GM18502 (cell line): ENCODE measurements around the gene JADE2.
"Not testable (repeated sequence)": the region's sequence is repeated elsewhere in the genome, so short reads cannot be mapped to it uniquely, and the experiment has no call there.

Source experiments
- ATAC-seq: cut with Tn5 transposase; IDR thresholded peaks from one replicate; pipeline ENCODE4 v1.9.1; 2021; ENCODE audit warnings: mild to moderate bottlenecking; ENCODE audit not compliant: unreplicated experiment, poor library complexity

The JADE2 gene

DNA sequence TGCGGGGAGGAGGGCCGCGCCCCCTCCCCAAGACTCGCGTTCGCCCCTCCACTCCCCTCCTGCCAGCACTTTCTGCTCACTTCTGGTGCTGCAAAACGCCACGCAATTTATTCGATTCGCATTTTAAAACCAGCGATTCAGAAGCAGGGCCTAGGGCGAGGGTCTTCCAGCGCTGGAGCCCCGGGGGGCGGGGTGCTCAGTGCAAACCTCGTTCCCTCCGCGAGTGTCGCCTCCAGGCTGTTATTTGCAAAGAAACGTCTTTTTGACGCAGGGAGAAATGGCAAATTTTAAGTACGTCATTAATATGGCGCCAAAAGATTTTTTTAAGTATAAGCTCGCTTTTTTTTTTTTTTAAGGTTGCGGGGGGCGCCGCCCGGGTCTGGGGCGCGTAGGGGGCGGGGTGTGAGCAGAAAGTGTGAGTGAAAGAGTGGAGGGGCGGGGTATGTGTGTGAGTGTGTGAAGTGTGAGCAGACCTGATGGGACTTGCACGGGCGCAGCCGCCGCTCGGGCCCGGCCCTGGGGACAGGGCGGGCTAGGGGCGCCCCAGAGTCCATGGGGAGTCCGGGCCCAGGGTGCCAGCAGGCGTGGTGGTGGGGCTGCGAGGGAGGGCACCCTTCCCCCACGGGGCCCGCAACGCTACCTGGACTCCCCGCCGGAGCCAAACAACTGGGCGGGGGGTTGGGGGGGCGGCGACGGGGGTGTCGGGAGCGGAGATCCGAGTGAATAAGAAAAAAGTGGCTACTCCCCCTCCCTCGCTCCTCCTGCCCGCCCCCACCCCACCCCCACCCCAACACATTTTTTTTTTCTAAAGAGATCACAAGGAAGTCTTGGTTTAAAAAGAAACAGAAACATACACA lies at the start of gene JADE2:
Gene JADE2 (plus strand): TSS at position 845 of the 857 bp plus-strand sequence. CDS start 10,188 bp downstream, outside the sequence.
- peak; percentile 41 for ATAC-seq

DNA sequence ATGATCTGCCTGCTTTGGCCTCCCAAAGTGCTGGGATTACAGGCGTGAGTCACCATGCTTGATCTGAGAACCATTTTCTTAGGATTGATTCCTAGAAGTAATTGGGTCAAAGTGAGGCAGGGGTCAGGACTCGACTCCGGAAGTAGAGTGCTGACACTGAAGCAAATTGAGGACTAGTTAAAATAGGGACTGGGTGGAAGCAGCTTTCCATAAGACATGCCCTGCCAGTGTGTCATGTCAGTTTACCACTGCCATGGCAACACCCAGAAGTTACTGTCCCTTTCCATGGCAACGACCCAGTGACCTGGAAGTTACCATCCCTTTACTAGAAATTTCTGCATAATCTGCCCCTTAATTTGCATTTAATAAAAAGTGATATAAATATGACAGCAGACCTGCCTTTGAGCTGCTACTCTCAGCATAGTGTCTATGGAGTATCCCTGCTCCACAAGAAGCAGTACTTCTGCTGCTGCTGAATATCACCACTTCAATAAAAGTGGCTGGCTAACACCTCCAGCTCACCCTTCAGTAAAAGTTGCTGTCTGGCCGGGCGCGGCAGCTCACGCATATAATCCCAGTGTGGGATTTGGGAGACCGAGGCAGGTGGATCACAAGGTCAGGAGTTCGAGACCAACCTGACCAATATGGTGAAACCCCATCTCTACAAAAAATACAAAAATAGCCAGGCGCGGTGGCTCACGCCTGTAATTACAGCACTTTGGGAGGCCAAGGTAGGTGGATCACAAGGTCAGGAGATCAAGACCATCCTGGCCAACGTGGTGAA lies 47.8 kb upstream of the JADE2 start:
- no peak for ATAC-seq

- no peak for ATAC-seq
Measured at GRCh38 chr5:134479839-134480238, 45.6 kb upstream of the JADE2 start.

- ATAC-seq = no peak
Measured at GRCh38 chr5:134489227-134489944, 36.1 kb upstream of the JADE2 start.

- ATAC-seq = no peak
Measured at GRCh38 chr5:134490255-134490924, 35.1 kb upstream of the JADE2 start.

GRCh38 chr5:134490925-134491271 lies 34.6 kb upstream of the JADE2 start:
- no peak for ATAC-seq

DNA sequence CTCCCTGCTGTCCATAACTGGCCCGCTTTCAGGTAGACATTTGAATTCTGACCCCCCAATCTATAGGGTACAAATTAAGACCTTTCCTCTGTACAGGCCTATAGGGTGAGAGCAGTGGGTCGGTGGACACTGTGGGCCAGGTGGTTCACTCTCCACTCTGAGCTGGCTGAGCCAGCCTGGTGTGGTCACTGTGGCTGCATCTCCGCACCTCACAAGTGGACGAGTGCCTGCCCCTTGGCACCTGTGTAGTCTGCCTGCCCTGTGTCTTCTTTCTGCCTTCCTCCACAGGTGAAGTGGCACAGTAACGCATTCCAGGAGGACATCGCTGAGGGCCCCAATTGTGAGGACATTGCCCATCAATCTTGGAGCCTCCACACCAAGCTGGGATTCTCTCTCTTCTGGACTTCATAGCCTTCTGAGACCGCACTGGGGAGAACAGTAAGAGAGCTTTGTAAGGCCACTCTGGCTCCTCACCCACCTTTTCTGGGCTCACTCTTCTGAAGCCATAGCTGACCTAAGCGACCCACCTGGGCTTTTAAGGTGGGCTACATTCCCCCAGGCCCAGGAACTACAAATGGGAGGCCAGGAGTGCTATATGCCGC lies 33.5 kb upstream of the JADE2 start:
- no peak for ATAC-seq

GRCh38 chr5:134492568-134492967 lies 32.9 kb upstream of the JADE2 start:
- no peak for ATAC-seq

DNA sequence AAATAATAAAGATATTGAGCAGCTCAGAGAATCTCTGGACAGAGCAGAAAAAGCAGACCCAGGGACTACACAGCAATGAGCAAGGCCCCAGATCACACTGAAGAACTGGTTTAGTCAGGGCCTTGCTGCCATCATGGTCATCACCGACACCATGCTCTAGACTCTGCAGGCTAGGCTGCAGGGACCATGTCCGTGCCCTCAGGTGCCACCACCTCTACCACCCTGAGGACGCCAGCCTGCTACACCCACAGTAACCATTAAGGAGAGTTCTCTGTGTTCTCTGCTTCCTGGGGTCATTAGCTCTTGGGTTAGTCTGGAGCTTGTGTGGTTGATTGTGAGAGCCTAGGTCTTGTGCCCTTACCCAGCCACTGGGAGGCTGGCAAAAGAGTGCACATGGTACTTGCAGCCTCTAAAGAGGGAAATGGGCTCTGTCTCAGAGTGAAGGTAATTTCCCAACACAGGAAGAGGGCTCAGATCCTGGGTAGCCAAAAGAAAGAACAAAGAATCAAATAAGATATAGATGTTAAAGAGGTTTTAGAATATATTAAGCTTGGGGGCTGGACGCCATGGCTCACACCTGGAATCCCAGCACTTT lies 31.9 kb upstream of the JADE2 start:
- no peak for ATAC-seq

DNA sequence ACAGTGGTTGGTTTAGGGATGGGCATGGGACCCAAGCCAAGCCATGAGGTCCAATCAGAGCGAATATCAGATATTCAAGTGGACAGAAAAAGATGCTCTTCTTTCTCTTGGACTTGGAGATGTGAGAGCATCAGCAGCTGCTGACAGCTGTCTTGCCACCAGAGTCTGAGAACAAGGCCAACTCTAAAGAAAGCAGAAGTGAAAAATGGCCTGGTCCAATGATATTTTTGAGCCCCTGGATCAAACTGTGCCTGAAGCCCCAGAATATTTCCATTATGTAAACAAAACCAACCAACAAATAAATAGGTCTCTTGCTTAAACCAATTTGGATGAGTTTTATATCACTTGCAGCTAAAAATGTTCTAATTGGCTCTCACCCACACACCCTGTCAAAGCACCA lies 30.7 kb upstream of the JADE2 start:
- no peak for ATAC-seq

DNA sequence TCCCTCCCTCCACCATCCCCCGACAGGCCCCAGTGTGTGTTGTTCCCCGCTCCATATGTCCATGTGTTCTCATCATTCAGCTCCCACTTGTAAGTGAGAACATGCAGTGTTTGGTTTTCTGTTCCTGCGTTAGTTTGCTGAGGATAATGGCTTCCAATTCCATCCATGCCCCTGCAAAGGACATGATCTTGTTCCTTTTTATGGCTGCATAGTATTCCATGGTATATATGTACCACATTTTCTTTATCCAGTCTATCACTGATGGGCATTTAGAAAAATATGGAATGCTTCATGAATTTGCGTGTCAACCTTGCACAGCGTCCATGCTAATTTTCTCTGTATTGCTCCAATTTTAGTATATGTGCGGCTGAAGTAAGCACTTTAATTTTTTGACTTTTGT lies 25.6 kb upstream of the JADE2 start:
- not testable (repeated sequence) for ATAC-seq

GRCh38 chr5:134500699-134501430 lies 24.6 kb upstream of the JADE2 start:
- ATAC-seq = no peak

GRCh38 chr5:134502259-134502658 lies 23.2 kb upstream of the JADE2 start:
- no peak for ATAC-seq

- ATAC-seq = peak; percentile 78
Measured at GRCh38 chr5:134503088-134503936, 22.2 kb upstream of the JADE2 start.

DNA sequence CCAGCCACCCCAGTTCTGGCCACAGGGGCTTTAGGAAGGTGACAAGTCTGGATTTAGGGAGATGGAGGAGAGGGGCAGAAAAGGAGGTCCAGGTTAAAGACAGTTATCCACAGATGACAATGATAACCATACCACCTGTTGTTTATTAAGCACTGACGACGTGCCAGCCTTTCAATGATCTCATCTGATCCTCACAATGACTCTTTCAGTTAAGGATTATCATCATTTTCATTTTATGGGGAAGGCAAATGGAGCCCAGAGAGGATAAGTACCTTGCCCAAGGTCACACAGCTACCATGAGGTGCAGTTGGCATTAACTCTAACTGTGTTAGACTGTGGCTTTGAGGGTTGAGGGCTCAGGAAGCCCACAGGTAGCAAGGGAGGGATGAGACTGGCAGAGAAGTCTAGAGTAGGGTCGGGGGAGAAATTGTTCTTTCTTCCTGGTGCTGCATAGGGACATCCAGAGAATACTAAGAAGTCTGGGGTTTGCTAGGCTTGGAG lies 21.5 kb upstream of the JADE2 start:
- no peak for ATAC-seq

DNA sequence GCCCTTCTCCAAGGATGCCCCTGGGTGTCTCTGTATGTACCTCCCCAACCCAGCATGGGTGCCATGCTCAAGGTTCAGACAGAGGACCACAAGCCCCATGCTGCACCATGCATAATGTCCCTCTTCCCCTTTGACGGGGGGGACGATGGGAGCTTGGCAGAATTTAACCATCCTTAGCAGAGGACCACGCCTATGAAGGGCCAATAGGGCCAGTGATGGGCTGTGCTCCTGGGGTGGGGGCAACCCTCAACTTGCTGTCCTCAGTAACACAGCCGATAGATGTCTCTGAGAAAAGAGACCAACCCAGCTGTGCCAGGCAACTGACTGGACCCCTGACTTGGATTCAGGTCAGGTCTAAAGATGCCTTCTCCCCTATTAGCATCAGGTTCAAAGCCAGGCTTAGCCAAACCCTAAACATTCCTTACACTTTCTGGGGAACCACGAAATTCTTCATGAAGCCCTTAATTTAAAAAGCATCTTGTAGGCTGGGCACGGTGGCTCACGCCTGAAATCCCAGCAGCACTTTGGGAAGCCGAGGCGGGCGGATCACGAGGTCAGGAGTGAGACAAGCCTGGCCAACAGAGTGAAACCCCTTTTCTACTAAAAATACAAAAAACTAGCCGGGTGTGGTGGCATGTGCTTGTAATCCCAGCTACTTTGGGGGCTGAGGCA lies 20.7 kb upstream of the JADE2 start:
- no peak for ATAC-seq
